Ovary (tissue), 9 donors: ENCODE data around the gene IST1. TPM values are rescaled to one million over a fixed set of nuclear protein-coding genes. Genes with fewer than 3 reads are reported as not detected.

Source experiments
- DNase-seq, 5 donors: peaks; one replicate each; pipeline ENCODE4 v3.0.0-alpha.2; 2019 to 2020
- H3K27ac ChIP-seq, 2 donors: fragments of 200-600 bp; one replicate each; pipeline versions ENCODE4 v1.5.1 to v1.8.0; 2019 to 2022
- H3K27me3 ChIP-seq: fragments of 200-600 bp; one replicate; pipeline ENCODE4 v1.8.0; 2022
- H3K36me3 ChIP-seq: fragments of 200-600 bp; sonication (generic); one replicate; pipeline ENCODE4 v1.5.1; 2019
- H3K4me1 ChIP-seq: one replicate; pipeline ENCODE4 v1.8.1; 2013; ENCODE audit warnings: mild to moderate bottlenecking, moderate library complexity; ENCODE audit not compliant: insufficient read depth
- H3K4me3 ChIP-seq: fragments of 200-600 bp; sonication (generic); one replicate; pipeline ENCODE4 v1.5.1; 2017
- H3K9me3 ChIP-seq, 2 donors: fragments of 200-600 bp in 1 of 2; sonication (generic) in 1 of 2; one replicate each; pipeline versions ENCODE4 v1.5.1 to v1.8.1; 2013 to 2019; ENCODE audit warnings: mild to moderate bottlenecking in 1 of 2, moderate library complexity in 1 of 2
- CTCF ChIP-seq, 3 donors: fragments of 450-650 bp in 2 of 3; fragments of 200-600 bp in 1 of 3; IDR thresholded peaks; one replicate each; pipeline versions ENCODE4 v1.5.1 to v1.8.0; 2016 to 2022; ENCODE audit warnings: antibody characterized with exemption in 3 of 3, mild to moderate bottlenecking in 1 of 3
- EP300 ChIP-seq: sonication (generic); formaldehyde crosslinking; IDR thresholded peaks from one replicate; pipeline ENCODE4 v1.6.1; 2017; ENCODE audit warnings: antibody characterized with exemption
- POLR2A ChIP-seq: fragments of 450-650 bp; IDR thresholded peaks from one replicate; pipeline ENCODE4 v1.6.1; 2017; ENCODE audit warnings: antibody characterized with exemption, mild to moderate bottlenecking, moderate library complexity
- WGBS, 3 donors: extraction: QIAGEN DNeasy Blood & Tissue Kit in 1 of 3; methylation state at CpG; one replicate each; pipeline versions ENCODE4 v1.1.5 to v1.1.7; 2013 to 2017; 5-methylcytosine and 5-hydroxymethylcytosine counted together
- intact Hi-C, 4 donors: fragments of 100-400 bp; cut with DNase I; formaldehyde crosslinking; loops; one replicate each; pipeline versions ENCODE4 v1.11.0 to v1.15.1; 2022 to 2023
- polyA plus RNA-seq, 2 donors: library from polyadenylated mRNA; stranded (reverse); fragments of 200-250 nt in 1 of 2; fragments of 350-450 nt in 1 of 2; fragmentation: Illumina TruSeq in 1 of 2; extraction: RNeasy Lipid Tissue Mini Kit (QIAGEN cat#74804) in 1 of 2; gene quantifications; one replicate each; pipeline ENCODE4 v1.2.3, GENCODE V29; 2013 to 2014
- total RNA-seq, 7 donors: library from RNA; depleted of rRNA in 2 of 7; stranded (reverse); fragments of >200 nt in 2 of 7; fragmentation: NEBNext Ultra II Directional in 3 of 7; extraction: Animal tissue kit (Norgen Biotek cat#: 25700) in 3 of 7; gene quantifications; one replicate each; pipeline versions ENCODE4 v1.1.0 to v1.2.4, GENCODE V29; 2016 to 2023
- donor health status: DM: no; HTN: no; CAD: no; lungs with moderate emphysema.
- donor health status: DM: no; HTN: no; CAD: no.
- donor health status: Bipolar disorder and iron deficiency.
- donor health status: DM: yes; HTN: yes; CAD: no.
- donor health status: DM: no; HTN: no; CAD: no.
- donor health status: DM: yes; HTN: yes; CAD: no.

IST1 gene
- total and polyA plus RNA-seq, 9 donors, result 119 to 324 (median 169) TPM

GRCh38 chr16:71963125-71963875 is 68.0 kb downstream of the IST1 start:
- Histone ChIP-seq H3K27ac (no peak overlapping the region), H3K27me3 (no peaks in the 10 kb centered on the region), H3K4me1 (no peaks in the 10 kb centered on the region), H3K36me3 (no peaks in the 10 kb centered on the region), H3K4me3 (no peak overlapping the region), H3K9me3 (no peaks in the 10 kb centered on the region)
- intact Hi-C loops, result no loop called here
- no peak for TF ChIP-seq EP300
- TF ChIP-seq CTCF (IDR thresholded peaks at IDR 0.05), result no peak
- TF ChIP-seq POLR2A, result no peak
- WGBS, 3 donors, result 70 to 80% (median 80%) methylated on average over 9 of the region's 9 CpGs
- DNase-seq, result no peak

GRCh38 chr16:71965223-71965622 is 69.9 kb downstream of the IST1 start:
- no peaks in the 10 kb centered on the region for H3K27me3 ChIP-seq
- TF ChIP-seq EP300 (no peak), CTCF (IDR thresholded peaks at IDR 0.05) (no peak)
- no peaks in the 10 kb centered on the region for H3K36me3 ChIP-seq
- DNase-seq, result no peak
- intact Hi-C loops, result no loop called here
- 85 to 89% (median 88%) methylated on average over 4 of the region's 4 CpGs for WGBS, 3 donors
- no peaks in the 10 kb centered on the region for H3K4me1 ChIP-seq
- H3K9me3 ChIP-seq, result no peaks in the 10 kb centered on the region
- H3K4me3 ChIP-seq, result no peak overlapping the region
- H3K27ac ChIP-seq, result no peak overlapping the region

GRCh38 chr16:71966932-71967331 is 71.6 kb downstream of the IST1 start:
- intact Hi-C loops, result no loop called here
- H3K27me3 ChIP-seq, result no peaks in the 10 kb centered on the region
- no peak for TF ChIP-seq POLR2A
- TF ChIP-seq CTCF (IDR thresholded peaks at IDR 0.05), result no peak
- TF ChIP-seq EP300, result no peak
- 51 to 72% (median 57%) methylated on average over 4 of the region's 4 CpGs for WGBS, 3 donors
- H3K27ac ChIP-seq, result no peak overlapping the region
- DNase-seq, result no peak
- H3K9me3 ChIP-seq, result no peaks in the 10 kb centered on the region
- no peaks in the 10 kb centered on the region for H3K36me3 ChIP-seq
- H3K4me3 ChIP-seq, result no peak overlapping the region
- no peaks in the 10 kb centered on the region for H3K4me1 ChIP-seq

- Histone ChIP-seq H3K9me3 (no peaks in the 10 kb centered on the region), H3K27me3 (no peaks in the 10 kb centered on the region), H3K4me1 (no peaks in the 10 kb centered on the region), H3K27ac (no peak overlapping the region), H3K36me3 (no peaks in the 10 kb centered on the region), H3K4me3 (no peak overlapping the region)
- intact Hi-C loops, result no loop called here
- no peak for DNase-seq
- TF ChIP-seq POLR2A, result no peak
- no peak for TF ChIP-seq CTCF (IDR thresholded peaks at IDR 0.05)
- no peak for TF ChIP-seq EP300
- 82 to 91% (median 89%) methylated on average over 2 of the region's 2 CpGs for WGBS, 3 donors
These were observed 74.0 kb downstream of the IST1 start for GRCh38 chr16:71969353-71969752.
